Measurements from ENCODE around the gene SMPD2.

The SMPD2 gene

GRCh38 chr6:109467696-109468095 lies 27.2 kb downstream of the SMPD2 start:
- DNase-seq (ENCODE audit: low read depth), result no peak
- TF ChIP-seq, protein P1, sequence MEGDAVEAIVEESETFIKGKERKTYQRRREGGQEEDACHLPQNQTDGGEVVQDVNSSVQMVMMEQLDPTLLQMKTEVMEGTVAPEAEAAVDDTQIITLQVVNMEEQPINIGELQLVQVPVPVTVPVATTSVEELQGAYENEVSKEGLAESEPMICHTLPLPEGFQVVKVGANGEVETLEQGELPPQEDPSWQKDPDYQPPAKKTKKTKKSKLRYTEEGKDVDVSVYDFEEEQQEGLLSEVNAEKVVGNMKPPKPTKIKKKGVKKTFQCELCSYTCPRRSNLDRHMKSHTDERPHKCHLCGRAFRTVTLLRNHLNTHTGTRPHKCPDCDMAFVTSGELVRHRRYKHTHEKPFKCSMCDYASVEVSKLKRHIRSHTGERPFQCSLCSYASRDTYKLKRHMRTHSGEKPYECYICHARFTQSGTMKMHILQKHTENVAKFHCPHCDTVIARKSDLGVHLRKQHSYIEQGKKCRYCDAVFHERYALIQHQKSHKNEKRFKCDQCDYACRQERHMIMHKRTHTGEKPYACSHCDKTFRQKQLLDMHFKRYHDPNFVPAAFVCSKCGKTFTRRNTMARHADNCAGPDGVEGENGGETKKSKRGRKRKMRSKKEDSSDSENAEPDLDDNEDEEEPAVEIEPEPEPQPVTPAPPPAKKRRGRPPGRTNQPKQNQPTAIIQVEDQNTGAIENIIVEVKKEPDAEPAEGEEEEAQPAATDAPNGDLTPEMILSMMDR (conservative IDR thresholded peaks at IDR 0.05; ENCODE audit: control insufficient read depth, insufficient read depth, low read depth, low read length), result no peak
- no peak overlapping the region for H3K4me3 ChIP-seq (ENCODE audit: control insufficient read depth, low read depth, low read length)

DNA sequence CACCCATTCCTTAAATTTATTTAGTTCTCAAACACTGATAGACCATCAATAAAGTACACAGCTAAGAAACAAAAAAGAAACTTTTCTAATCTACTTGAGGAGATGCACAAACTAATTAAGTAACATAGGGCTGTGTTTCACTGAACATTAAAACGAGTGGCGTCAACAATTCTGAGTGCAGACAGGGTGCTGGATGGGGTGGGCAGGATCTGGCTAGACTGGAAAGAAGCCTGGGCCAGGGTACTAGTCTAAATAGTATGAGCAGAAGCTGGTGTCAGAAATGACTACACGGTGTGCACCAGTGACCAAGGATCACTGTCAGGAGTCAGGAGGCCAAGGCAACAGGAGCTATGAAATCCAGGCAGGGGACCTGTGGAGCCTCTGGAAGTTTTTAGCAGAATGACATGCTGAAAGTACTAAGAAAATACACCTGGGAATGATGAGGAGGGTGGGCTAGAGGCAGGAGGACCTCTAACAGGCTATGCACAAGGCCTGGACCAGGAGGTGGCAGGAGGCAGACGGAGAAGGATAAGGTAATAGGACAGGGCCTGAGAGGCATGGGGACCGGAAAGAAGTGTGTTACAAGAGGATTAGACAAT lies 29.2 kb downstream of the SMPD2 start:
- DNase-seq (ENCODE audit: low read depth), result no peak
- TF ChIP-seq, protein P1 (conservative IDR thresholded peaks at IDR 0.05; ENCODE audit: control insufficient read depth, insufficient read depth, low read depth, low read length), result no peak

DNA sequence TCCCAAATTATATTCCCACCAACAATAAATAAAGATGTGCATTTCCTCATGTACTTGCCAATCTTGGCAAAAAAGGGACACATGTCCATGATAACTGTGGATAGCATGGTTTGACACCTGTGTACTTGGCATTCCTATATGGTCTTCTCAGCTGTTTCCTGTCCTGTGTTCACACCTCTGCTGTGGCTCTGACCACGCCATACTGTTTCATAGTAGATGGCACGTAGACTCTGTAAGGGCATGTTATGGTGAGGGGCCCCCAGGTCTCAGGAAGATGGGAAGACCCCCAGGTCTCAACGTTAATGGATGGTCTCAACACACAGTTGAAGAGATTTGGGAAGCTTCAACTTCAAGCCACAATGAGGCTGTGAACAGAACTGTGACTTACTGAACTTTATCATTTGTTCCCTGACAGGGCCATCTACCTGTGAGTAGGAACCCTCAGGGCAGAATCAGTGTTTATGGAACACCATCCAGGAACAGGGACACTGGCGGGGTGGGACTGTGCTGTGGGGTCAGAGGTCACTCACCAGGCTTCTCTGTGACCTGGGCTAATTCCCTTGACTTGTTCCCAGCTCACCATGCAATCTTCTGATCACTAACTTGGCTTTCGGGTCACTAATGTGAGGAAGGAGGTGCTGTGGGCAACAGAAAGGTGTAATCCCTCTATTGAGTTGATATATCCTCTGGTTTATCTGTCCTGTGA lies 30.7 kb downstream of the SMPD2 start:
- DNase-seq (ENCODE audit: low read depth), result no peak
- TF ChIP-seq, protein P1 (conservative IDR thresholded peaks at IDR 0.05; ENCODE audit: control insufficient read depth, insufficient read depth, low read depth, low read length), result no peak
- H3K4me3 ChIP-seq (ENCODE audit: control insufficient read depth, low read depth, low read length), result no peak overlapping the region

More for the DNA sequence above, 29.2 kb downstream of the SMPD2 start:
- H3K4me3 ChIP-seq (ENCODE audit: control insufficient read depth, low read depth, low read length), result no peak overlapping the region

DNA sequence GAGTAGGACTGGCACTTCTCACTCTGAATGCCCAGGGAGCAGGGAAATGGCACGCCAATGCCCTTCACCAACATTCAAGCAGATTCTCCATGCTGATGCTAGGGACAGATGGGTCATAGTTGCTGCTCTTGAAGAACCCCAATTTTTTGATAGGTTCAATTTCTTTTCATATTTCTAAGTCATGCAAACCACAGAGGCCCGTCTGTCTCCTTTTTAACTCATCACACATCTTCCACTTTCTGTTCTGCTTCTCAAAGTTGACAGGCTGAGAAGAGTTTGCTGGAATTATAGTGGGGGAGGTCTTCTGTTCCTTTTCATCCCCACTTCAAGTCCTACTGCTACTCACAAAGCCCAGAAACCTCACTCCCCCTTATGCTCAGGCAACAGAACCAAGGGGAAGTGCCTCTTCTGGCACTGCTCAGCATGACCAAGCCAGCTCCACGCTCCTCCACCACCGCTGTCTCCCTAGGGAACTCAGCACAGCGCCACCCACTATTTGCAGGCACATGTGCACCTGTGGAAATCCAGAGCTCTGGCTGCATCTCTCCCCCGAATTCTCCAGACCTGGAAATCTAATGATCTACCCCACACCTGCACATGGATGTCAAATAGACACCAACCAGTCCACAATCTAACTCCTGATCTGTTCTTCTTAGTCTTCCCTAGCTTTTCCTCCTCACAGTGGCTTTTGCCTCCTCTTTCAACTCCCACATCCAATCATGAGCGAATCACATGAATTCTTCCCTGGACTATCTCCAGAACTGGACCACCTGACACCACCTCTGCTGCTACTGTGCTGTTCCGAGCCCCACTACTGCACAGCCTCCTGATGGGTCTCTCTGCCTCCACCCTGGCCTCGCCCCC lies 31.8 kb downstream of the SMPD2 start:
- DNase-seq (ENCODE audit: low read depth), result no peak
- TF ChIP-seq, protein P1 (conservative IDR thresholded peaks at IDR 0.05; ENCODE audit: control insufficient read depth, insufficient read depth, low read depth, low read length), result no peak
- H3K4me3 ChIP-seq (ENCODE audit: control insufficient read depth, low read depth, low read length), result no peak overlapping the region

DNA sequence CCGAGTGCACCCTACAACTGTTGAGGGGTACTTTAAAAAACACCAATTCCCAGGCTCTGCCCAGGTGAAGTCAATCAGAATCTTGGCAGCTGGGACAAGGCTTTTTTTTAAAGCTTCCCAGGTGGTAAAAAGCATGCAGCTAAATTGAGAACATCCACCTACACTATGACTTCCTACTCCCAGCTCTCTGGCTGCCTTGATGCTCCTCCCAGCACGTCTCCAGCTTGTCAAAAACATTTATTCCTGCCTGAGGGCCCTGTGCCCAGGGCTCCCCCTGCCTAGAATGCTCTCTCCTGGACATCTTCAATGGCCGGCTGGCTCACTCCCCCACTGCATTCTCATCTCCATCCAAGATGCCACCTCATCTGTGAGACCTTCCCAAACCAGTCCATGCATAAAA lies 32.6 kb downstream of the SMPD2 start:
- DNase-seq (ENCODE audit: low read depth), result no peak
- TF ChIP-seq, protein P1 (conservative IDR thresholded peaks at IDR 0.05; ENCODE audit: control insufficient read depth, insufficient read depth, low read depth, low read length), result no peak
- no peak overlapping the region for H3K4me3 ChIP-seq (ENCODE audit: control insufficient read depth, low read depth, low read length)

- TF ChIP-seq, protein P1 (conservative IDR thresholded peaks at IDR 0.05; ENCODE audit: control insufficient read depth, insufficient read depth, low read depth, low read length), result no peak
- DNase-seq (ENCODE audit: low read depth), result no peak
- no peak overlapping the region for H3K4me3 ChIP-seq (ENCODE audit: control insufficient read depth, low read depth, low read length)
These were observed 34.5 kb downstream of the SMPD2 start for GRCh38 chr6:109474995-109475394.

Data from fibroblast of mammary gland (primary cell).